GM18499 (cell line): ENCODE data around the gene SLC47A1.
"Not testable (repeated sequence)": the region's sequence is repeated elsewhere in the genome, so short reads cannot be mapped to it uniquely, and the experiment has no call there.

Source experiments
- ATAC-seq: cut with Tn5 transposase; IDR thresholded peaks from one replicate; pipeline ENCODE4 v1.9.1; 2021; ENCODE audit warnings: moderate number of reproducible peaks; ENCODE audit not compliant: insufficient read depth, unreplicated experiment

SLC47A1 gene

DNA sequence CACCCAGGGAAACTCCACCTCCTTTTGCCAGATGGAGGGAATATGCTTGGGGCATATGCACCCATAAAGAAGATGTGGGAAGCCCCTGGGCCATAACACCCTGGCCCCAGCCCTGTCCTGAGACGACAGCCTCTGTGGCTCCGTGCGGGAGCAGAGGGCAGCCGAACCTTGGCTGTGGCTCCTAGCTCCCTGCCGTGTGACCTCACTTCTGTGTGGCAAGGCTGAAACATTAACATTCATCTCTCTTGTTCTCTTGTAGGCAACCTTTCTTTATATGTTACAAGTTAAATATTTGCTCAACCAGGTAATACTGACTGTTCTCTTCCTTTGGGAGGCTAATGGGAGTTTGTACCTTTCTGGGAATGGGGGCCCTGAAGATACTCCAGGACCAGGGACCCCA lies 17.5 kb downstream of the SLC47A1 start:
- no peak for ATAC-seq

DNA sequence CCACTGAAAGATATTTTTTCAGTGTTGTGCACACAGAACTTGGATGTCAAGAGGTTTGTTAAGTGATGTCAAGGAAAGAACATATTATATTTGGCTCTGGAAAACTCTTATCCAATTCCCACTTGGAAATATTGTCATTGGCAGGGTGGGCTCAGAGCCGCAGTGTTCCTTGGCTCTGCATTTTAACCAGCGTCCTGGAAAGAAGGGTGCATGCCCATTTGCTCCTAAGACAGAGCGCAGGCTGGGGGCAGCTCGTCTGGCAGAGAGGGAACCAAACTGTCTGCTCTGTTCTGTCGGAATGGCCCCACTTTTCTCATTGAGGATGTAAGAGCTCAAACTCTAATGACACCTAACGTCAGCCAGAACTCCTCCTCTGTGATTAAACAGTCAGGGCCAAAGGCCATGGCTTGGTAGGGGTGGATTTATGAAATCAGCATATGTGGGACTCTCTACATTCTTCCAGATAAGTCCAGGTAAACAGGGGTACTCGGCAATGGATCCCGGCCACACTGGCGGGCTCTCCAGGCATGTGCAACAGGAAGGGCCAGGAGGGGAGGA lies 18.0 kb downstream of the SLC47A1 start:
- no peak for ATAC-seq

DNA sequence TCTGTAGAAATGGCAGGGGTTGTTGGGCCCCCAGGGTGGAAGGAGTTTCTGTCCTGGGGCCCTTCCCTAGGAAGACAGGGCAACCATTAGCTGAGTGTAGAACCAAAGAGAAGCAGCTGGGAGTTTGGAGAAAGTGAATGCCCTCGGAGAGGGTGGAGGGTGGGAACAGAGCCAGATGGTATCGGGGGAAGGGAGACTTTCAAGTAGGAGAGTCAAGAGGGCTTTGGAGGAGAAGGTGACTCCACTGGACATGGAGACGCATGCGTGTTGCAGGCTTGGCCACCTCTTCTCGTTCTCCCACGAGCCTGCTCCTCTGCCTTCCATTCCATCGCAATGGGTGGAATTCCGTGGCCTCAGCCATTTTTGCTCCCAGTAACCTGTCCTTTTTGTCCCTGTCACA lies 19.4 kb downstream of the SLC47A1 start:
- no peak for ATAC-seq

DNA sequence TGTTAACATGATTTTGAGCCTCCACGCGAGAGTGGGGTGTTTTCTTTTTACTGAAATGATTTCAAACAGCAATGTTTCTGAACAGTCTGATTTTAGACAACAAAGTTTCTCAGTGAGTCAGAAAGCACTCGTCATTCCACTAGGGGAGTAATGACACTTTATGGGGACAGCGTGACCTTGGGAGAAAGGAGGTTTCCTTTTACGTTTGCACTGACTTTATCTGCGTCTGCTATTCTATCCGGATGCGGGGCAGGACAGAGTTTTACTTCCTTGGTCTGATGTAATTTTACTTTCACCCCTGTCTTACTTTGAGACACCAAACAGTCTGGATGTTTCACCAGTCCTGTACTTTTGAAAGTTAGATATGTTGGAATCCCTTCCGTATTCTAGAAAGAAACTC lies 20.7 kb downstream of the SLC47A1 start:
- ATAC-seq = no peak

DNA sequence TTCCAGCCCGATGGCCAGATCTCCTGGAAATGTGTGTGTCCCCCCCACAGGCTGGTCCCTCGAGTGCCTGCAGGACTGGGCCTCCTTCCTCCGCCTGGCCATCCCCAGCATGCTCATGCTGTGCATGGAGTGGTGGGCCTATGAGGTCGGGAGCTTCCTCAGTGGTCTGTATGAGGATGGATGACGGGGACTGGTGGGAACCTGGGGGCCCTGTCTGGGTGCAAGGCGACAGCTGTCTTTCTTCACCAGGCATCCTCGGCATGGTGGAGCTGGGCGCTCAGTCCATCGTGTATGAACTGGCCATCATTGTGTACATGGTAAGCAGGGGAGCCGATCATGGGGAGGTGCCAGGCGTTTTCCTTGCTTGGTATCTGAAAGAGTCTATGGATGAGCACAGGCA lies 22.1 kb downstream of the SLC47A1 start:
- ATAC-seq = no peak

DNA sequence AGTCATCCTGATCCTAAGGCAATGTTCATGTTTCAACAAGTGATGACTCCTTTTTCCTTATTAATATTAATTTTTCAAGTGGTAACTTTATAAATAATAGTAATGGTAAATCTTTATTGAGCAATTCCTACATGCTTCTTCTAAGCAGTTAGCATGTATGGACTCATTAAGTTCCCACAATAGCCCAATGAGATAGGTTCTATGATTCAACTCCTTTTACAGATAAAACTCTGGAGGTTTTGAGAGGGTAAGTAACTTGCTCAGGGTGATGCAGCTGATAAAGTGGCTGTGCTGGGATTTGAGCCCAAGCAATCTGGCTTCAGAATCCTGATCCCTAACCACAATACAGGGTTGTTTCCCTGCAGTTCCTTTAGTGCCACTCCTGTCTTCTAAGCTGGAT lies 25.3 kb downstream of the SLC47A1 start:
- no peak for ATAC-seq

DNA sequence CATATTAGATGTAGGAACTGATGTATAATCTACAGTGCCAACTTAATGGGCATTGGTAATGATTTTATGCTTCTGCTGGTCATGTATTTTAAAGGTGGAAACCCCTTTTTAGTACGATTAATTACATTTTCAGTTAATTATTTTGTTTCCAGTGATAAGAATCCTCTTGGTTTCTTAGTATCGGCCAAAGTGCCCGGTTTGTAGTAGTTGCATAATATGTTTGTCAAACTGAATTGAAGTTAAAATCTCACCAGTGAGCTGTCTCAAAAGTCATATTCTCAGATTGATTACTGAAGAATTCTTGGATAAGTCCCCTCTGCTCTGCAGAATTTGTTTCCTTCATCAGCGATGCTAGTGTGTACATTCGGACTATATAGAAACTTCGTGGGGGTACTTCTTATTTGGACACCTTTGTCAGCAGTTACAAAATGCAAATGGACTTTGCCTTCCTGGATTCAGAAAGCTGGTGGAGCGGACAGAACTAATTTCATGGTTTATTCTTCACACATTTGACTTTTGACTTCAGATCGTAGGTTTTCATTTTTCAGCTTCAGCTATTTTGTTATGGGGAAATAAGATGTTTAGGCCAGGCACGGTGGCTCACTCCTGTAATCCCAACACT lies 28.2 kb downstream of the SLC47A1 start:
- no peak for ATAC-seq

DNA sequence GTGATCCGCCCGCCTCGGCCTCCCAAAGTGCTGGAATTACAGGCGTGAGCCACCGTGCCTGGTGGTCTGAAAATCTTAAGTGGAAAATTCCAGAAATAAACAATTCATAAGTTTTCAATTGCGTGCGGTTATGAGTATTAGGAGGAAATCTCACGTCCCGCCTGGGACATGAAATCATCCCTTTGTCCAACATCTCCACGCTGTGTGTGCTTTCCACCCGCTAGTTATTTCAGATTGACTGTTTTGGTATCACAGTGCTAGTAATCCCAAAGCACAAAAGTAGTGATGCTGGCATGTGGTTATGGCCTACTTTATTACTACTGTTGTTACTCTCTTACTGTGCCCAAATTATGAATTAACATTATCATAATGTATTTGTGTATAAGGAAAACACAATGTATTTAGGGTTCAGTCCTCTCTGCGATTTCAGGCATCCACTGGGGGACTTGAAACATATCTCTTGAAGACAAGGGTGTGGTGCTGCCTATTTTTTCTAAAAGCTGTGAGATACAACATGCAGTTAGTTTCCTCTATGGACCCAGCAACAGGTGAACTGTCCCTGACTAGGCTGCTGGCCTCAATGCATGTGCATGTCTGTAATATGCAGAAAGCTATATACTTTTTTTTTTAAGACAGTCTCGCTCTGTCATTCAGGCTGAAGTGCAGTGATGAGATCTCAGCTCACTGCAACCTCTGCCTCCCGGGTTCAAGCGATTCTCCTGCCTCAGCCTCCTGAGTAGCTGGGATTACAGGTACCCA lies 32.3 kb downstream of the SLC47A1 start:
- no peak for ATAC-seq

DNA sequence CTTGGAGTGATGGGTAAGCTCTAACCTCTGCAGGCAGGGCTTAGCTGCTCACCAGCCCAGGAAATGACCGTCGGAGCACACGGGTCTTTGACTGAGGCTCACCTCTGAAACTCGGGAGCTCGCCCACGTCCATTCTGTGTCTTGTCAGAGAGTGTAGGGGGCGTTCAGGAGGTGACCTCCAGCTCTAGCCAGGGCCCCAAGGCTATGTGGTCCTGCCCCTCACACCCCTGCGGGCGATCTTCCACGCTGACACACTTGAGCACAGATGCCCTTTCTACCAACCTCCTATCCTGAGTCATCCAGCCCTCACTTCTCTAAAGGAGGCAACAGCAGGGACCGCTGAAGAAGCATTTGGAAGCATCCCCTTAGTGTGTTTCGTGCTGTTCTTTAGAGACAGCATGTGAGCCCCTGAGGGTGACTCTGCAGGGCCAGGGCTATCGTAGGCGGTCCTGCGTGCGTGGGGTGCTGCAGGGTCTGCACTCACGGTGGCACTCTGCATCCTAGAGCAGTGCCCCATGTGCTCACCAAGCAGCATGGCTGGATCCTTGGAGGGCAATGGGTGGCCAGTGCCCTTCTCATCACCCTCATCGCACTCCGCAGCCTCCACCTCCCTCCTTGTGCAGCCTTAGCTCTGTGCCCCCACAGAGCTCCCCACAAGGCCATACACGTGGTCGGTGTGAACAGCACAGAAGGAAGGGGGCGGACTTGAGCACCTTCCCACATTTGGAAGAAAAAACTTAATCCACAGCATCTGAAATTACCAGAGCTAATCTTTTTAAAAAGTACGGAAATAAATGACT lies 33.8 kb downstream of the SLC47A1 start:
- ATAC-seq = no peak

DNA sequence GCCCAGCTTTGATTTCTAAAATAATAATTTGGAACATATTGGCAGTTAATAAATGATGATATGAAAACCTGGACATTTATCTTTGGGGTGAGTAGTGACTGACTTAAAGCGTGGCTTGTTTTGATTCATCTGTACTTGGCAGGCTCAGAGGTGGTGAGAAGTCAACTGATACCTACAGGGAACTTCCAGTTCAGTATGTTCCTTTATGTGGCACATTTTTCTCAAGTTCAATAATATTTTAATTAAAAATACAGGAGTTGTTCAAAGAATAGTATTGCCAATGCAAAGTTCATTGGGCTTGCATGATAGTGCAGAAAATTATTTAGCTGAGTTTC lies 34.3 kb downstream of the SLC47A1 start:
- no peak for ATAC-seq

DNA sequence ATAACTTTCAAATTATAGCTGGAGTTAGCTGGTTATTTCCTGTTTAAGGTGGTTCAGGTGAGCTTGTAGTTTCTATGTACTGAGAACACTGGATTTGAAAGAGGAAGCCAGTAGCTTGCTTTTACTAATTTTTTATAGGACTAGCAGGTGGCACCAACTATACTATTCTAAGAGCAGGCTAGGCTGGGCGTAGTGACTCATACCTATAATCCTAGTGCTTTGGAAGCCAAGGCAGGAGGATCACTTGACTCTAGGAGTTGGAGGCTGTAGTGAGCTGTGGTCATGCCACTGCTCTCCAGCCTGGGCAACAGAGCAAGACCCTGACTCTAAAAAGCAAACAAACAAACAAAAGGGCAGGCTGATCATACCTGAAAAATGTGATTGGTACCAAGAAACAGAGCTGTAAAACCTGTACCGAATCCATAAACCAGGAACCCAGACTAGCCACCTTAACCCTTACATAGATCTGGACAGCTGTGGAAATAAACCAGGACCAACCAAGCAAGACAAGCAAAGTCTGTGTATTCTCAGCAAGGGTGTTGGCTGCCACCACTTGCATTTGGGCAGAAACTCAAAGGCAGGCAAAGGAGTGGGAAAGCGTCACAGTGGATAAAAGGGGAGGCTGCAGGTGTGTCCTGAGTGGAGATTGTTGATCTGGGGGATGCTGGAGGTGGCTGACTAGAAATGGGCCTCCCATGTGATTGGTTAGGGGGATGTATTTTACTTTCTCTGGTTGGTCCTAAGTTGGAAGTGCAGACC lies 36.3 kb downstream of the SLC47A1 start:
- no peak for ATAC-seq

DNA sequence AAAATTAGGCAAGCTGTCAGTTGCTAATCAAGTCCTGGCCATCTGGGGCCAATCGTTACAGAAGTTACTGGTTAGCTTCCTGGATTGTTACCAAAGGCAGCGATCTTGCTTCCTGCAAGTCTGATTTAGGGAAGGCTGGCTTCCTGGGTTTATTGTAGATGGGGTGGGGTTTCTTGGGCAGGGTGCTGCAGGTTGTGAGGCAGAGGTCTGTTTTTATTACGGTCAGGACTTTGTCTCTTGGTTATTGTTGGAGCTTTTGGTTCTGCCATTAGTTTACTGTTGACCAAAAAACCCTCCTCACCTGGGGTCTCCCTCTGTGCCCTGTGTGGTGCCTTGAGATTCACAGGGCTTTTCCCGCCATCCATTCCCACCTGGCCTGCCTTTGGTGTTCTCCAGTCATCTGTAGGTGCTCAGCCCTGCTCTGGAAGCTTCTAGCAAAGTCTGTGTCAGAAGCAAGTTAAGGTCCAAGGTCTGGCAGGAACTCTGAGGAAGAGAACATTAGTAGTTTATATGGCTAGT lies 36.9 kb downstream of the SLC47A1 start:
- ATAC-seq = no peak

DNA sequence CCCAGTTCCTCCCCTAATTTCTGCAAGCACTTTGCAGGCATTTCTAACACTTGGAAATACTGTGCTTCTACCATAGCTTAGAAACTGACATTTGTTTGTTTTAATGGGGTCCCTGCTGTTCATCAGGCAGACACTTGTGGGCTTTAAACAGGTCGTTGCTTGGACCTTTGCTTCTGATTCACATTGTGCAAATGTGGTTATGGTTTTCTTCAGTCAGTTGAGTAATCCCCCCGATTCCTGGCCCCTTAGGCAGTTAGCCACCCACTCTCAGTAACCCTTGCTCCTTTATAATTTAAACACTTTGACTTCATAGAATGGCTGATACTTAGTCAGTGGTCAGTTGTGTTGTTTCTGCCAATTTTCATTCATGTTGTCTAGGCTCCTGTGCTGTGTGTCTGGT lies 39.4 kb downstream of the SLC47A1 start:
- ATAC-seq = no peak

DNA sequence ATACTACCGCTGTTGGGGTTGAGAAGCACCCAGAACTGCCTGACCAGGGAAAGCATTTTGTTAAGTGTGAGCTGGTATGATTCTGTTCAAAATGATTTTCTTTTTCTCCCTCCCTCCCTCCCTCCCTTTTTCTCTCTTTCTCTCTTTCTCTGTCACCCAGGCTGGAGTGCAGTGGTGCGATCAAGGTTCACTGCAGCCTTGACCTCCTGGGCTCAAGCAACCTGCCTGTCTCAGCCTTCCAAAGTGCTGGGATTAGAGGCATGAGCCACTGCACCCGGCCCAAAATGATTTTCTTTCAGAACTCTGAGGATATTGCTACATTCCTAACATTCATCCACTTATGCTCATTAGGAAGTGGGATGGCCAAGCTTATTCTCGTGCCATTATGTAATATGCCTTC lies 41.3 kb downstream of the SLC47A1 start:
- ATAC-seq = no peak

DNA sequence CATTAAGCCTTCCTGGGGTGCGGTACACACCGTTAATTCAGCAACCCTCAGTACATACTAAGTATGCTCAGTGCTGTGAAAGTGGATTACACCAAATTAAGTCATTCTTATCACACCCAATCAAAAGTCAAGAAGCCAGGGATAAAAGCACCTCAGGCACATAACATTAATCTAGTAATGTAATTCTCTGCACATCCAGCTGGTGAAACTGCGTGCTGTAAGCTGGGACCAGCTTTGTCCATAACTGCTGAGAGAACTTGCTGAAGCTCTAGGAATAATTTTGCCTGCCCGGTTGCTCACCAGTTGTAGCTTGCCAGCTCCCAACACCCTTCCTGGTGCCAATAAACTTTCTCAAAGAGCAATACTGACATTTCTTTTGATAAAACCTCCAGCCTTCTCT lies 44.9 kb downstream of the SLC47A1 start:
- no peak for ATAC-seq

DNA sequence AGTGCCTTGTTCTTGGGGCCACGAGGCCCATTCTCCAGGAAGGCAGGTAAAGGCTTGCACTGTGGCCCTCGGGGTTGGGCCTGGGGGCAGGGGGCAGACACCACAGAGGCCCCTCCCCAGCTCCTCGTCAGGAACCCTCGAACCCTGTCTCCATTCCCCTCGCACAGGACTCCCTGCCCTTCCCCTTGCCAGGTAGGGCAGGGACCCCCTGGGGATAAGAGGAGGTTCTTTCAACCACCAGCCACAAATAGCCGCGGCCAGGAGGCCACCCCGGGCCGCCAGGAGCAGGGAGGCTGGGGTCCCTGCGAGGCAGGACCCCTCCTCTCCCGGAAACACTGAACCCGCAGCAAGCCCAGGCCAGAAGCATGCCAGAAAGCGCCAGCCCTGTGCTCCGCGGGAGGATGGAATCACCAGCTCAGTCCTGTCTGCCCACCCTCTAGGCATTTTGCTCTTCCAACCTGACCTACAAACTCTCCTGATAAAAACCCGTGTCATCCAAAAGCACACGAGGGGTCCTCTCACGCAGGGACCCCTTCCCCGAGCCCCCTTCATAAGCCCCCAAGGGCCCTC lies 45.6 kb downstream of the SLC47A1 start:
- ATAC-seq = no peak

DNA sequence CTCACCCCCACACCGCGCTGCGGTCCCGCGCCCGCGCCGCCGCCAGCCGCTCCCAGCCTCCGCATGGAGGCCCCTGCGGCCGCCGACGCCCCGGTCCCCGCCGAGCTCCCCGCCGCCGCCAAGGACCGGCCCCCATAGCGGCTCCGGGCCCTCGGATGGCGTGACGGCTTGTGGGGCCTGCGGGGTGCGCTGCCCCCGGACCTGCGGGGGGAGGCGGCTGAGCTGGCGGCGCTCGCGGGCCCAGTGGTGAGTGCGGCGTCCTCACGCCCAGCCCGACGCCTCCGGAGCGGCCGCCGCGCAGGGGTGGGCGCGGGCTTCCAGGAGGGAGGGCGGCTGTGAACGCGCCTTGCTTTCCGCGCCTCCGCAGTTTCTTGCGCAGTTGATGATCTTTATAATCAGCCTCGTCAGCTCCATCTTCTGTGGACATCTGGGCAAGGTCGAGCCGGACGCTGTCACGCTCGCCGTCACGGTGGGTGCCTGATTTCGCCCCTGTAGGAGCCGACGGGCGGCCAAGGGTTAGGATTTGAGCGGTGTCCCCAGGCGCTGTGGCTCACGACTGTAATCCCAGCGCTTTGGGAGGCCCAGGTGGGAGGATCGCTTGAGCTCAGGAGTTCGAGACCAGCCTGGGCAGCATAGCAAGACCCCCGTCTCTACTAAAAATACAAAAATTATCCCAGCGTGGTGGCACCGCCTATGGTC lies 46.4 kb downstream of the SLC47A1 start:
- ATAC-seq = no peak

DNA sequence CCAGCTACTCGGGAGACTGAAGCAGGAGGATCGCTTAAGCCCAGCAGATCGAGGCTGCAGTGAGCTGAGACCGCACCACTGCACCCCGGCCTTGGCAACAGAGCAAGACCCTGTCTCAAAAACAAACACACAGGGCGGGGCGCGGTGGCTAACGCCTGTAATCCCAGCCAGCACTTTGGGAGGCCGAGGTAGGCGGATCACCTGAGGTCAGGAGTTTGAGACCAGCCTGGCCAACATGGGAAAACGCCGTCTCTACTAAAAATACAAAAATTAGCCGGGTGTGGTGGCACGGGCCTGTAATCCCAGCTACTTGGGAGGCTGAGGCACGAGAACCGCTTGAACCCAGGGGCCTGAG lies 46.9 kb downstream of the SLC47A1 start:
- ATAC-seq = not testable (repeated sequence)

DNA sequence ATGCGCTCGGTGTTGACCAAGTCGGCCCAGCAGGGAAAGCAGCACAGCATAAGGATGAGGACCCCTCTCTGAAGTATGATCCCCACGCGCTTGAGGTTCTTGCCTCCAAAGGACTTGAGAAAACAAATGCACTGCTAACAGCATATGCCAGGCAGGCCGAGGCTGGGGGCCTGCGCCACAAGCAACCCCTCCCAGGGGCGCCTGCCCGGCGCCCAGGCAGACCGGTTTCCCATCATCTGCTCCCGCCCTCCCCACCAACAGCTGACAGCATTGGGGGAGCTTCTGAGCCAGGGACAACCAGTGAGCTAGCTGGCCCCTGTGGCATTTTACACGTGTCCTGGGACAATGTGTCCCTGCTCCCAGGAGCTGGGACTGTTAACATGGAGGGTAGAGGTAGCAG lies 48.5 kb downstream of the SLC47A1 start:
- ATAC-seq = not testable (repeated sequence)
